Caco-2 (cell line): ENCODE measurements around the gene MPV17L2. TPM values are rescaled to one million over a fixed set of nuclear protein-coding genes. Genes with fewer than 3 reads are reported as not detected.

Experiments used
- BruUV-seq: library from RNA; stranded (reverse); fragments of 400-500 nt; replicated peaks from 2 replicates; lab custom pipeline; 2021; lab: Mats Ljungman, UMichigan
- CTCF ChIA-PET: fragments of 300-600 bp; sonication (Branson Sonifier 250); formaldehyde crosslinking; loops from one replicate; lab custom pipeline; 2022; ENCODE audit warnings: antibody characterized with exemption; lab: Charles Lee
- POLR2A ChIA-PET: fragments of 300-600 bp; sonication (Branson Sonifier 250); formaldehyde crosslinking; loops from one replicate; lab custom pipeline; 2022; ENCODE audit warnings: antibody characterized with exemption; lab: Charles Lee
- DNase-seq, 2 experiments: peaks; one replicate each; pipeline versions ENCODE4 v3.0.0 to v3.0.0-alpha.2; 2020 to 2022
- H3K27me3 ChIP-seq: replicated peaks from 2 replicates; pipeline ENCODE4 v1.6.0; 2011; ENCODE audit warnings: low read length; ENCODE audit not compliant: control insufficient read depth, insufficient read depth
- H3K36me3 ChIP-seq: 2 replicates; pipeline ENCODE4 v1.5.1; 2011; ENCODE audit warnings: low read length; ENCODE audit not compliant: control insufficient read depth, insufficient read depth
- H3K4me1 ChIP-seq: fragments of 250-450 bp; sonication (Bioruptor Pico); 2 replicates; pipeline ENCODE4 v1.5.1; 2020; ENCODE audit warnings: mild to moderate bottlenecking
- H3K4me3 ChIP-seq: 2 replicates; pipeline ENCODE4 v1.5.1; 2011; ENCODE audit warnings: low read depth, mild to moderate bottlenecking, control low read depth, low read length
- H3K9me3 ChIP-seq: fragments of 250-450 bp; sonication (Bioruptor Pico); 2 replicates; pipeline ENCODE4 v1.5.1; 2020; ENCODE audit warnings: mild to moderate bottlenecking, moderate library complexity
- H3K27ac Mint-ChIP-seq: one replicate; pipeline ENCODE4 v1.8.0; 2022; ENCODE audit warnings: mixed read lengths; ENCODE audit not compliant: unreplicated experiment
- H3K27me3 Mint-ChIP-seq: one replicate; pipeline ENCODE4 v1.8.0; 2022; ENCODE audit warnings: mixed read lengths; ENCODE audit not compliant: insufficient read depth, unreplicated experiment
- H3K36me3 Mint-ChIP-seq: one replicate; pipeline ENCODE4 v1.8.0; 2022; ENCODE audit warnings: mild to moderate bottlenecking, mixed read lengths; ENCODE audit not compliant: insufficient read depth, unreplicated experiment
- H3K4me1 Mint-ChIP-seq: one replicate; pipeline ENCODE4 v1.8.0; 2022; ENCODE audit warnings: low read depth, mixed read lengths; ENCODE audit not compliant: unreplicated experiment
- H3K4me3 Mint-ChIP-seq: one replicate; pipeline ENCODE4 v1.8.0; 2022; ENCODE audit warnings: mild to moderate bottlenecking, moderate library complexity, mixed read lengths; ENCODE audit not compliant: unreplicated experiment
- H3K9me3 Mint-ChIP-seq: one replicate; pipeline ENCODE4 v1.8.0; 2022; ENCODE audit warnings: mixed read lengths; ENCODE audit not compliant: unreplicated experiment
- CTCF ChIP-seq, 2 experiments: fragments of 200-600 bp in 1 of 2; IDR thresholded peaks; 1 replicate in 1 of 2; 2 replicates in 1 of 2; pipeline versions ENCODE4 v1.5.1 to v1.8.0; 2011 to 2022; ENCODE audit warnings: antibody characterized with exemption in 1 of 2, control low read depth in 1 of 2, inconsistent platforms in 1 of 2, low read depth in 1 of 2, low read length in 1 of 2, mild to moderate bottlenecking in 1 of 2, moderate library complexity in 1 of 2; ENCODE audit not compliant: insufficient read depth in 1 of 2, severe bottlenecking in 1 of 2, unreplicated experiment in 1 of 2
- intact Hi-C: fragments of 100-400 bp; cut with micrococcal nuclease; formaldehyde crosslinking; loops from one replicate; pipeline ENCODE4 v1.10.0; 2022; ENCODE audit not compliant: unreplicated experiment
- total RNA-seq: library from RNA; stranded (reverse); gene quantifications from 2 replicates; pipeline ENCODE4 v1.2.3, GENCODE V29; 2022

MPV17L2 gene
- total RNA-seq, 1 experiment from 2014 or later: 16.6 TPM

- H3K27me3 Mint-ChIP-seq: no peaks in the 10 kb centered on the region
- no peaks in the 10 kb centered on the region for H3K4me1 Mint-ChIP-seq
- Histone ChIP-seq H3K27me3 (no peaks in the 10 kb centered on the region), H3K36me3 (no peaks in the 10 kb centered on the region; the same call in 1 of the 2 replicates), H3K4me1 (peaks cover 5% of the 10 kb centered on the region; the same call in 1 of the 2 replicates), H3K4me3 (peak overlapping the region; percentile 39), H3K9me3 (no peaks in the 10 kb centered on the region)
- ChIA-PET CTCF (interaction anchor here (0.6 to 2.7 kb wide), 14 partner anchors 12 to 206 kb away, joined by 3 to 13 read pairs (median 4); partner anchors contain the start of gene MPV17L2), POLR2A (interaction anchor here (0.6 to 1.0 kb wide), 4 partner anchors 12 to 978 kb away, joined by 3 to 9 read pairs (median 4); partner anchors contain the start of genes JUND, MPV17L2 and OCEL1)
- no peaks in the 10 kb centered on the region for H3K9me3 Mint-ChIP-seq
- DNase-seq: peak; percentile 56 to 73
- TF ChIP-seq CTCF (IDR thresholded peaks at IDR 0.05; ENCODE audit: insufficient read depth in 1 of 2, low read depth in 1 of 2, low read length in 1 of 2, severe bottlenecking in 1 of 2, unreplicated experiment in 1 of 2): no peak
- H3K4me3 Mint-ChIP-seq: peak overlapping the region; percentile 90
- intact Hi-C loops: loop anchor here (1.0 to 2.0 kb wide), 3 partner anchors 12 to 47 kb away; no protein-coding TSS in a partner anchor
- BruUV-seq: TSS peak; percentile 86
- H3K27ac Mint-ChIP-seq: peak overlapping the region; percentile 87
- H3K36me3 Mint-ChIP-seq: peaks cover 10% of the 10 kb centered on the region
Observed at GRCh38 chr19:18204394-18205199, 11.6 kb downstream of the MPV17L2 start.

GRCh38 chr19:18205200-18205892 is 12.3 kb downstream of the MPV17L2 start:
- Histone ChIP-seq H3K27me3 (no peaks in the 10 kb centered on the region), H3K36me3 (no peaks in the 10 kb centered on the region; the same call in 1 of the 2 replicates), H3K4me1 (peaks cover 5% of the 10 kb centered on the region; the same call in 1 of the 2 replicates), H3K4me3 (peak overlapping the region; percentile 39), H3K9me3 (no peaks in the 10 kb centered on the region)
- no peaks in the 10 kb centered on the region for H3K4me1 Mint-ChIP-seq
- no peaks in the 10 kb centered on the region for H3K9me3 Mint-ChIP-seq
- peak; percentile 46 to 56 for DNase-seq
- H3K27ac Mint-ChIP-seq: peak overlapping the region; percentile 87
- no peaks in the 10 kb centered on the region for H3K27me3 Mint-ChIP-seq
- TF ChIP-seq CTCF (IDR thresholded peaks at IDR 0.05; ENCODE audit: insufficient read depth in 1 of 2, low read depth in 1 of 2, low read length in 1 of 2, severe bottlenecking in 1 of 2, unreplicated experiment in 1 of 2): no peak
- no TSS peak for BruUV-seq
- CTCF ChIA-PET: interaction anchor here (0.6 to 2.7 kb wide), 7 partner anchors 13 to 379 kb away, joined by 3 to 13 read pairs (median 5); partner anchors contain the start of gene MPV17L2
- H3K4me3 Mint-ChIP-seq: peak overlapping the region; percentile 90
- intact Hi-C loops: loop anchor here (2.0 kb wide), 1 partner anchor 19 kb away; no protein-coding TSS in a partner anchor
- peaks cover 10% of the 10 kb centered on the region for H3K36me3 Mint-ChIP-seq
- POLR2A ChIA-PET: interaction anchor here (0.9 to 1.0 kb wide), 2 partner anchors 76 to 123 kb away, joined by 3 read pairs; no protein-coding TSS in a partner anchor

GRCh38 chr19:18206018-18206417 is 13.0 kb downstream of the MPV17L2 start:
- DNase-seq: no peak
- Mint-ChIP-seq H3K4me1 (no peaks in the 10 kb centered on the region), H3K27me3 (no peaks in the 10 kb centered on the region), H3K27ac (no peak overlapping the region), H3K4me3 (no peak overlapping the region), H3K36me3 (peaks cover 10% of the 10 kb centered on the region), H3K9me3 (no peaks in the 10 kb centered on the region)
- no TSS peak for BruUV-seq
- H3K4me1 ChIP-seq: peaks cover 5% of the 10 kb centered on the region; the same call in 1 of the 2 replicates
- H3K36me3 ChIP-seq: no peaks in the 10 kb centered on the region
- no peaks in the 10 kb centered on the region for H3K9me3 ChIP-seq
- no peaks in the 10 kb centered on the region; the same call in 1 of the 2 replicates for H3K27me3 ChIP-seq
- TF ChIP-seq CTCF (IDR thresholded peaks at IDR 0.05; ENCODE audit: insufficient read depth in 1 of 2, low read depth in 1 of 2, low read length in 1 of 2, severe bottlenecking in 1 of 2, unreplicated experiment in 1 of 2): no peak
- ChIA-PET CTCF (interaction anchor here (1.2 to 1.8 kb wide), 2 partner anchors 18 to 46 kb away, joined by 4 to 5 read pairs; no protein-coding TSS in a partner anchor), POLR2A (interaction anchor here (1.0 kb wide), 1 partner anchor 122 kb away, joined by 3 read pairs; no protein-coding TSS in a partner anchor)
- H3K4me3 ChIP-seq: no peak overlapping the region; the same call in 1 of the 2 replicates
- intact Hi-C loops: no loop called here
